ENCODE data around the gene NUDCD3. TPM values are rescaled to one million over a fixed set of nuclear protein-coding genes. Genes with fewer than 3 reads are reported as not detected.

Gene NUDCD3
- total RNA-seq, 1 experiment from 2014 or later = 71.9 TPM

DNA sequence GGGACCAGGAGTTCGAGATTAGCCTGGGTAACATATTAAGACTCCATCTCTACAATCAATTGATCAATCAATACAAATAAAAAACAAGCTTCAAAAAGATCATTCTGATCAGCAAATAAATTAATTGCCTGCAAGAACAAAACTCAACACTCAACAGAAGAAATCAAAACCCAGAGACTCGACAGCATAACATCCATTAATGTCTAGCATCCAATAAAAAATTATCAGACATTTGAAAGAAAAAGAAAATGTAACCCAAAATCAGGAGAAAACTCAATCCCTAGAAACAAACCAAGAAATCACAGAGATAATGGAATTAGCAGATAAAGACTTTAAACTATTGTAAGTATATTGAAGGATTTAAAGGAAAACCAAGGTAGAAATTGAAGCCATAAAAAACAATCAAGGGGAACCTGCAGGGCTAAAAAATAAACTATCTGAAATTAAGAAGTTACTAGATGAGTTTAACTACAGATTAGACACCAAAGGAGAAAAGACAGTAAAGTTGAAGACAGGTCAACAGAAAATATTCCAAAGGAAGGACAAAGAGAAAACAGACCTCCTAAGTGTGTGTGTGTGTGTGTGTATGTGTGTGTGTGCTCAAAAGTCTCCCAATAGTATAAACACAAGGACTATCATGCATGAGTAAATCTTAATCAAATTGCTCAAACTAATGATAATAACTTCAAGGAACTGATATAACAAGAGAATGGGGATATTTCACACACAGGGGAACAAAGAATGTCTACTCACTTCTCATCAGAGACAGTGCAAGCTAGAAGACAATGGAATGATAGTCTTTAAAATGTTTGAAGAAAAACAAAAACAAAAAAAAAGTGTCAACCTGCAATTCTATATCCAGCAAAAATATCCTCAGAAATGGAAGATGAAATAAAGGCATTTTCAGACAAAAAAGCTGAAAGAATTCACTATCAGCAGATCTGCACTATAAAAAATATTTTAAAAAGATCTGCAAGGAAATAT lies 7.7 kb downstream of the NUDCD3 start:
- Histone ChIP-seq H3K14ac (ENCODE audit: insufficient read depth, low read length) (no peak overlapping the region), H4K8ac (replicated peaks; ENCODE audit: insufficient read length, low read depth, low read length) (no peak overlapping the region), H3K18ac (ENCODE audit: insufficient read length, low read depth, low read length) (no peak overlapping the region), H3K79me2 (ENCODE audit: insufficient read depth, low read length) (peaks cover 9% of the 10 kb centered on the region; the same call in 1 of the 2 replicates), H3T11ph (ENCODE audit: low read length) (no peak overlapping the region), H2BK120ac (ENCODE audit: low read depth, low read length, poor library complexity, severe bottlenecking) (no peak overlapping the region), H2AFZ (ENCODE audit: low read length) (no peak overlapping the region), H2BK12ac (ENCODE audit: insufficient read length, low read depth, low read length) (no peak overlapping the region), H3K9me3 (ENCODE audit: control insufficient read depth, low read depth, low read length) (no peaks in the 10 kb centered on the region), H3K4me1 (ENCODE audit: insufficient read depth, low read length) (no peaks in the 10 kb centered on the region), H3K56ac (ENCODE audit: insufficient read length, low read depth, low read length) (no peak overlapping the region), H3K4ac (ENCODE audit: low read depth, low read length) (no peak overlapping the region), H3K4me2 (ENCODE audit: insufficient read depth, insufficient read length, low read length) (no peak overlapping the region), H3K27ac (ENCODE audit: insufficient read length, low read depth, low read length) (no peak overlapping the region), H2BK5ac (ENCODE audit: insufficient read length, low read length) (no peak overlapping the region), H2BK15ac (ENCODE audit: low read depth, low read length) (no peak overlapping the region), H3K27me3 (ENCODE audit: insufficient read depth, low read length) (no peaks in the 10 kb centered on the region), H4K91ac (ENCODE audit: insufficient read length, low read depth, low read length) (no peak overlapping the region), H4K20me1 (ENCODE audit: control insufficient read depth, insufficient read depth, insufficient read length) (no peaks in the 10 kb centered on the region), H3K23me2 (ENCODE audit: insufficient read length, low read depth, low read length, poor library complexity, severe bottlenecking) (no peaks in the 10 kb centered on the region), H3K9ac (ENCODE audit: extremely low read depth, insufficient read length, low read length) (no peak overlapping the region), H2BK20ac (ENCODE audit: low read depth, low read length, poor library complexity, severe bottlenecking) (no peak overlapping the region), H3K79me1 (ENCODE audit: insufficient read depth, low read depth, low read length, poor library complexity, severe bottlenecking) (peaks cover 7% of the 10 kb centered on the region), H3K23ac (ENCODE audit: insufficient read length, low read depth, low read length) (no peak overlapping the region), H2AK5ac (ENCODE audit: insufficient read length, low read length) (no peak overlapping the region), H4K5ac (ENCODE audit: insufficient read length, low read depth, low read length) (no peak overlapping the region)
- Mint-ChIP-seq H3K9me3 (no peaks in the 10 kb centered on the region), H3K27me3 (ENCODE audit: low read depth) (no peaks in the 10 kb centered on the region), H3K4me3 (no peak overlapping the region), H3K27ac (no peak overlapping the region), H3K4me1 (peaks cover 0 to 4% of the 10 kb centered on the region in 2 experiments; a peak in 1 of 4 replicates), H3K36me3 (ENCODE audit: insufficient read depth in 1 of 3, low read depth in 3 of 3) (peaks cover 35 to 65% (median 52%) of the 10 kb centered on the region in 3 experiments)
- no CpG with 5 or more reads among the region's 2 CpGs for WGBS (ENCODE audit: extremely low coverage, insufficient read length, low lambda C conversion rate)
- TF ChIP-seq, protein P1, sequence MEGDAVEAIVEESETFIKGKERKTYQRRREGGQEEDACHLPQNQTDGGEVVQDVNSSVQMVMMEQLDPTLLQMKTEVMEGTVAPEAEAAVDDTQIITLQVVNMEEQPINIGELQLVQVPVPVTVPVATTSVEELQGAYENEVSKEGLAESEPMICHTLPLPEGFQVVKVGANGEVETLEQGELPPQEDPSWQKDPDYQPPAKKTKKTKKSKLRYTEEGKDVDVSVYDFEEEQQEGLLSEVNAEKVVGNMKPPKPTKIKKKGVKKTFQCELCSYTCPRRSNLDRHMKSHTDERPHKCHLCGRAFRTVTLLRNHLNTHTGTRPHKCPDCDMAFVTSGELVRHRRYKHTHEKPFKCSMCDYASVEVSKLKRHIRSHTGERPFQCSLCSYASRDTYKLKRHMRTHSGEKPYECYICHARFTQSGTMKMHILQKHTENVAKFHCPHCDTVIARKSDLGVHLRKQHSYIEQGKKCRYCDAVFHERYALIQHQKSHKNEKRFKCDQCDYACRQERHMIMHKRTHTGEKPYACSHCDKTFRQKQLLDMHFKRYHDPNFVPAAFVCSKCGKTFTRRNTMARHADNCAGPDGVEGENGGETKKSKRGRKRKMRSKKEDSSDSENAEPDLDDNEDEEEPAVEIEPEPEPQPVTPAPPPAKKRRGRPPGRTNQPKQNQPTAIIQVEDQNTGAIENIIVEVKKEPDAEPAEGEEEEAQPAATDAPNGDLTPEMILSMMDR (conservative IDR thresholded peaks at IDR 0.05) = no peak
- no peak for DNase-seq

Data from H9 (cell line).